DND-41 (cell line): ENCODE results near the gene EXOC4.

Experiments used
- ATAC-seq: fragments of 200-7000 bp; cut with Tn5 transposase; 3 replicates; pipeline ENCODE4 v1.9.1; 2021; ENCODE audit warnings: low read depth; ENCODE audit not compliant: insufficient read depth
- DNase-seq: peaks from one replicate; pipeline ENCODE4 v3.0.0-alpha.2; 2020
- H2AFZ ChIP-seq: 2 replicates; pipeline ENCODE4 v1.6.0; 2012; ENCODE audit warnings: low read depth, low read length
- H3K27ac ChIP-seq: 2 replicates; pipeline ENCODE4 v1.5.1; 2012; ENCODE audit warnings: low read length, inconsistent platforms
- H3K27me3 ChIP-seq: fragments of 200-600 bp; sonication (generic); 2 replicates; pipeline ENCODE4 v1.6.0; 2012; ENCODE audit warnings: low read length, mild to moderate bottlenecking, inconsistent platforms; ENCODE audit not compliant: insufficient read depth, poor library complexity
- H3K36me3 ChIP-seq: 2 replicates; pipeline ENCODE4 v1.5.1; 2012; ENCODE audit warnings: low read length, inconsistent platforms; ENCODE audit not compliant: insufficient read depth
- H3K4me1 ChIP-seq: 2 replicates; pipeline ENCODE4 v1.5.1; 2012; ENCODE audit warnings: mild to moderate bottlenecking, low read length; ENCODE audit not compliant: insufficient read depth
- H3K4me2 ChIP-seq: 2 replicates; pipeline ENCODE4 v1.6.0; 2012; ENCODE audit warnings: mild to moderate bottlenecking, moderate library complexity, low read length, inconsistent platforms; ENCODE audit not compliant: insufficient read depth
- H3K4me3 ChIP-seq, 2 experiments: fragments of 200-600 bp in 1 of 2; shearing (Covaris generic) in 1 of 2; 2 replicates each; pipeline ENCODE4 v1.5.1; 2012 to 2016; ENCODE audit warnings: inconsistent platforms in 2 of 2, low read length in 2 of 2, mild to moderate bottlenecking in 2 of 2, low read depth in 1 of 2, moderate library complexity in 1 of 2
- H3K79me2 ChIP-seq: 2 replicates; pipeline ENCODE4 v1.6.0; 2012; ENCODE audit warnings: low read length, inconsistent platforms; ENCODE audit not compliant: insufficient read depth
- H3K9ac ChIP-seq: 2 replicates; pipeline ENCODE4 v1.6.0; 2012; ENCODE audit warnings: low read depth, mild to moderate bottlenecking, inconsistent platforms, low read length, moderate library complexity
- H3K9me3 ChIP-seq: 2 replicates; pipeline ENCODE4 v1.5.1; 2012; ENCODE audit warnings: low read length, moderate library complexity, mild to moderate bottlenecking, inconsistent platforms; ENCODE audit not compliant: insufficient read depth, severe bottlenecking
- H4K20me1 ChIP-seq: 2 replicates; pipeline ENCODE4 v1.6.0; 2012; ENCODE audit warnings: low read length; ENCODE audit not compliant: insufficient read depth
- CTCF ChIP-seq: IDR thresholded peaks from 2 replicates; pipeline ENCODE4 v1.5.1; 2012; ENCODE audit warnings: borderline replicate concordance, low read length, moderate library complexity, mild to moderate bottlenecking; ENCODE audit not compliant: poor library complexity, severe bottlenecking; ENCODE audit errors: extremely low read depth
- EZH2 ChIP-seq: IDR thresholded peaks from 3 replicates; pipeline ENCODE4 v1.6.1; 2012; ENCODE audit warnings: borderline replicate concordance, low read depth, mild to moderate bottlenecking, moderate library complexity, low read length, inconsistent platforms; ENCODE audit not compliant: severe bottlenecking

The EXOC4 gene

GRCh38 chr7:133570321-133570720 lies 317.4 kb downstream of the EXOC4 start:
- TF ChIP-seq EZH2 = no peak
- no peak for TF ChIP-seq CTCF
- no peaks in the 10 kb centered on the region for H4K20me1 ChIP-seq
- no peaks in the 10 kb centered on the region for H3K36me3 ChIP-seq
- H3K27me3 ChIP-seq = no peaks in the 10 kb centered on the region
- no peak overlapping the region for H3K4me2 ChIP-seq
- H2AFZ ChIP-seq = no peak overlapping the region
- no peaks in the 10 kb centered on the region for H3K79me2 ChIP-seq
- H3K9me3 ChIP-seq = no peaks in the 10 kb centered on the region
- peaks cover 8% of the 10 kb centered on the region; the same call in 1 of the 2 replicates for H3K4me1 ChIP-seq
- peak; percentile 69 for ATAC-seq
- no peak overlapping the region for H3K9ac ChIP-seq
- H3K4me3 ChIP-seq = no peak overlapping the region
- peak; percentile 11 for DNase-seq
- H3K27ac ChIP-seq = no peak overlapping the region

- H3K4me2 ChIP-seq = no peak overlapping the region
- H3K27ac ChIP-seq = no peak overlapping the region
- H3K4me3 ChIP-seq = no peak overlapping the region
- no peaks in the 10 kb centered on the region for H3K27me3 ChIP-seq
- no peak overlapping the region for H2AFZ ChIP-seq
- H3K9me3 ChIP-seq = no peaks in the 10 kb centered on the region
- H3K4me1 ChIP-seq = peaks cover 8% of the 10 kb centered on the region; the same call in 1 of the 2 replicates
- no peak for ATAC-seq
- no peak overlapping the region for H3K9ac ChIP-seq
- no peaks in the 10 kb centered on the region for H4K20me1 ChIP-seq
- no peaks in the 10 kb centered on the region for H3K79me2 ChIP-seq
- TF ChIP-seq CTCF (no peak), EZH2 (no peak)
- no peak for DNase-seq
- no peaks in the 10 kb centered on the region for H3K36me3 ChIP-seq
Measured at GRCh38 chr7:133571076-133571475, 318.2 kb downstream of the EXOC4 start.

- Histone ChIP-seq H3K36me3 (no peaks in the 10 kb centered on the region), H3K4me1 (peaks cover 8% of the 10 kb centered on the region; the same call in 1 of the 2 replicates), H4K20me1 (no peaks in the 10 kb centered on the region), H3K4me3 (no peak overlapping the region), H3K27me3 (no peaks in the 10 kb centered on the region), H3K27ac (no peak overlapping the region), H2AFZ (no peak overlapping the region), H3K9ac (no peak overlapping the region), H3K79me2 (no peaks in the 10 kb centered on the region), H3K9me3 (no peaks in the 10 kb centered on the region), H3K4me2 (no peak overlapping the region)
- no peak for TF ChIP-seq CTCF
- no peak for TF ChIP-seq EZH2
- DNase-seq = no peak
- ATAC-seq = no peak
Measured at GRCh38 chr7:133572087-133572486, 319.2 kb downstream of the EXOC4 start.

GRCh38 chr7:133572843-133573242 lies 320.0 kb downstream of the EXOC4 start:
- no peaks in the 10 kb centered on the region for H3K9me3 ChIP-seq
- H3K4me3 ChIP-seq = no peak overlapping the region
- no peak overlapping the region for H2AFZ ChIP-seq
- no peaks in the 10 kb centered on the region for H3K36me3 ChIP-seq
- peaks cover 8% of the 10 kb centered on the region; the same call in 1 of the 2 replicates for H3K4me1 ChIP-seq
- no peak overlapping the region for H3K9ac ChIP-seq
- no peak overlapping the region for H3K27ac ChIP-seq
- H3K4me2 ChIP-seq = no peak overlapping the region
- no peak for TF ChIP-seq CTCF
- TF ChIP-seq EZH2 = no peak
- no peaks in the 10 kb centered on the region for H3K79me2 ChIP-seq
- ATAC-seq = no peak
- no peak for DNase-seq
- no peaks in the 10 kb centered on the region for H3K27me3 ChIP-seq
- H4K20me1 ChIP-seq = no peaks in the 10 kb centered on the region
